Mucosa of rectum (tissue), 2 donors: ENCODE data around the gene RAB3GAP1.

Source experiments
- H3K27ac ChIP-seq, 2 donors: one replicate each; pipeline ENCODE4 v1.7.0; 2013; ENCODE audit warnings: inconsistent platforms in 2 of 2, low read depth in 2 of 2, low read length in 2 of 2
- H3K27me3 ChIP-seq, 2 donors: one replicate each; pipeline ENCODE4 v1.7.0; 2013; ENCODE audit warnings: low read length in 2 of 2; ENCODE audit not compliant: control insufficient read depth in 2 of 2, insufficient read depth in 2 of 2
- H3K36me3 ChIP-seq, 2 donors: one replicate each; pipeline ENCODE4 v1.7.0; 2013; ENCODE audit warnings: low read length in 2 of 2; ENCODE audit not compliant: control insufficient read depth in 2 of 2, insufficient read depth in 2 of 2
- H3K4me1 ChIP-seq, 2 donors: one replicate each; pipeline ENCODE4 v1.7.0; 2013; ENCODE audit warnings: low read length in 2 of 2, mild to moderate bottlenecking in 1 of 2; ENCODE audit not compliant: control insufficient read depth in 2 of 2, insufficient read depth in 2 of 2
- H3K4me3 ChIP-seq, 2 donors: one replicate each; pipeline ENCODE4 v1.7.0; 2013; ENCODE audit warnings: low read length in 2 of 2
- H3K9ac ChIP-seq, 2 donors: one replicate each; pipeline ENCODE4 v1.7.0; 2013; ENCODE audit warnings: low read length in 2 of 2, low read depth in 1 of 2, mild to moderate bottlenecking in 1 of 2
- H3K9me3 ChIP-seq, 2 donors: one replicate each; pipeline ENCODE4 v1.7.0; 2013; ENCODE audit warnings: low read length in 2 of 2; ENCODE audit not compliant: control insufficient read depth in 2 of 2
- donor health status: healthy.
- donor health status: Normal muscosa, but diverticular disease.

Gene RAB3GAP1

GRCh38 chr2:135159191-135159590, 107.1 kb downstream of the RAB3GAP1 start:
- Histone ChIP-seq H3K4me3 (no peak overlapping the region), H3K9me3 (no peaks in the 10 kb centered on the region), H3K4me1 (no peaks in the 10 kb centered on the region), H3K27ac (no peak overlapping the region), H3K9ac (no peak overlapping the region), H3K36me3 (peaks cover 42 to 57% of the 10 kb centered on the region in 2 donors), H3K27me3 (no peaks in the 10 kb centered on the region)

- H3K36me3 ChIP-seq = peaks cover 41 to 50% of the 10 kb centered on the region in 2 donors
- H3K9ac ChIP-seq = no peak overlapping the region
- no peaks in the 10 kb centered on the region for H3K9me3 ChIP-seq
- no peak overlapping the region for H3K4me3 ChIP-seq
- no peak overlapping the region for H3K27ac ChIP-seq
- H3K4me1 ChIP-seq = no peaks in the 10 kb centered on the region
- no peaks in the 10 kb centered on the region for H3K27me3 ChIP-seq
Observed at GRCh38 chr2:135162377-135162776, 110.3 kb downstream of the RAB3GAP1 start.

GRCh38 chr2:135162786-135163185, 110.7 kb downstream of the RAB3GAP1 start:
- no peak overlapping the region for H3K4me3 ChIP-seq
- H3K9me3 ChIP-seq = no peaks in the 10 kb centered on the region
- H3K27me3 ChIP-seq = no peaks in the 10 kb centered on the region
- H3K4me1 ChIP-seq = no peaks in the 10 kb centered on the region
- H3K27ac ChIP-seq = no peak overlapping the region
- peaks cover 44 to 52% of the 10 kb centered on the region in 2 donors for H3K36me3 ChIP-seq
- H3K9ac ChIP-seq = no peak overlapping the region

- Histone ChIP-seq H3K27me3 (no peaks in the 10 kb centered on the region), H3K27ac (no peak overlapping the region), H3K4me3 (no peak overlapping the region), H3K4me1 (no peaks in the 10 kb centered on the region), H3K9ac (no peak overlapping the region), H3K9me3 (no peaks in the 10 kb centered on the region), H3K36me3 (peaks cover 45 to 53% of the 10 kb centered on the region in 2 donors)
Observed at GRCh38 chr2:135163306-135163705, 111.2 kb downstream of the RAB3GAP1 start.

- H3K27me3 ChIP-seq = no peaks in the 10 kb centered on the region
- no peak overlapping the region for H3K27ac ChIP-seq
- peaks cover 45 to 56% of the 10 kb centered on the region in 2 donors for H3K36me3 ChIP-seq
- H3K9ac ChIP-seq = no peak overlapping the region
- no peak overlapping the region for H3K4me3 ChIP-seq
- no peaks in the 10 kb centered on the region for H3K4me1 ChIP-seq
- no peaks in the 10 kb centered on the region for H3K9me3 ChIP-seq
Observed at GRCh38 chr2:135163901-135164300, 111.8 kb downstream of the RAB3GAP1 start.

- H3K27me3 ChIP-seq = no peaks in the 10 kb centered on the region
- no peak overlapping the region for H3K27ac ChIP-seq
- no peak overlapping the region for H3K4me3 ChIP-seq
- no peaks in the 10 kb centered on the region for H3K4me1 ChIP-seq
- no peaks in the 10 kb centered on the region for H3K9me3 ChIP-seq
- H3K9ac ChIP-seq = no peak overlapping the region
- peaks cover 45 to 56% of the 10 kb centered on the region in 2 donors for H3K36me3 ChIP-seq
Observed at GRCh38 chr2:135164431-135164830, 112.3 kb downstream of the RAB3GAP1 start.

- Histone ChIP-seq H3K4me3 (no peak overlapping the region), H3K27ac (no peak overlapping the region), H3K4me1 (no peaks in the 10 kb centered on the region), H3K9me3 (no peaks in the 10 kb centered on the region), H3K27me3 (no peaks in the 10 kb centered on the region), H3K36me3 (peaks cover 60 to 66% of the 10 kb centered on the region in 2 donors), H3K9ac (no peak overlapping the region)
Observed at GRCh38 chr2:135167273-135167672, 115.2 kb downstream of the RAB3GAP1 start.

GRCh38 chr2:135168204-135168856, 116.2 kb downstream of the RAB3GAP1 start:
- H3K36me3 ChIP-seq = peaks cover 56 to 59% of the 10 kb centered on the region in 2 donors
- no peak overlapping the region for H3K9ac ChIP-seq
- no peaks in the 10 kb centered on the region for H3K4me1 ChIP-seq
- no peak overlapping the region for H3K4me3 ChIP-seq
- no peaks in the 10 kb centered on the region for H3K9me3 ChIP-seq
- no peaks in the 10 kb centered on the region for H3K27me3 ChIP-seq
- H3K27ac ChIP-seq = no peak overlapping the region

GRCh38 chr2:135169900-135170753, 118.0 kb downstream of the RAB3GAP1 start:
- no peaks in the 10 kb centered on the region for H3K27me3 ChIP-seq
- H3K4me1 ChIP-seq = no peaks in the 10 kb centered on the region
- no peak overlapping the region for H3K27ac ChIP-seq
- peaks cover 45 to 56% of the 10 kb centered on the region in 2 donors for H3K36me3 ChIP-seq
- H3K9ac ChIP-seq = no peak overlapping the region
- H3K4me3 ChIP-seq = no peak overlapping the region
- H3K9me3 ChIP-seq = no peaks in the 10 kb centered on the region

- no peaks in the 10 kb centered on the region for H3K4me1 ChIP-seq
- H3K9ac ChIP-seq = no peak overlapping the region
- no peak overlapping the region for H3K4me3 ChIP-seq
- H3K36me3 ChIP-seq = peaks cover 25 to 43% of the 10 kb centered on the region in 2 donors
- no peak overlapping the region for H3K27ac ChIP-seq
- H3K9me3 ChIP-seq = no peaks in the 10 kb centered on the region
- no peaks in the 10 kb centered on the region for H3K27me3 ChIP-seq
Observed at GRCh38 chr2:135174049-135174809, 122.1 kb downstream of the RAB3GAP1 start.
